ENCODE measurements around the gene NCBP1. TPM values are rescaled to one million over a fixed set of nuclear protein-coding genes. Genes with fewer than 3 reads are reported as not detected.

The NCBP1 gene
- total RNA-seq, 2 experiments from 2014 or later = 50.7 to 53.5 TPM

DNA sequence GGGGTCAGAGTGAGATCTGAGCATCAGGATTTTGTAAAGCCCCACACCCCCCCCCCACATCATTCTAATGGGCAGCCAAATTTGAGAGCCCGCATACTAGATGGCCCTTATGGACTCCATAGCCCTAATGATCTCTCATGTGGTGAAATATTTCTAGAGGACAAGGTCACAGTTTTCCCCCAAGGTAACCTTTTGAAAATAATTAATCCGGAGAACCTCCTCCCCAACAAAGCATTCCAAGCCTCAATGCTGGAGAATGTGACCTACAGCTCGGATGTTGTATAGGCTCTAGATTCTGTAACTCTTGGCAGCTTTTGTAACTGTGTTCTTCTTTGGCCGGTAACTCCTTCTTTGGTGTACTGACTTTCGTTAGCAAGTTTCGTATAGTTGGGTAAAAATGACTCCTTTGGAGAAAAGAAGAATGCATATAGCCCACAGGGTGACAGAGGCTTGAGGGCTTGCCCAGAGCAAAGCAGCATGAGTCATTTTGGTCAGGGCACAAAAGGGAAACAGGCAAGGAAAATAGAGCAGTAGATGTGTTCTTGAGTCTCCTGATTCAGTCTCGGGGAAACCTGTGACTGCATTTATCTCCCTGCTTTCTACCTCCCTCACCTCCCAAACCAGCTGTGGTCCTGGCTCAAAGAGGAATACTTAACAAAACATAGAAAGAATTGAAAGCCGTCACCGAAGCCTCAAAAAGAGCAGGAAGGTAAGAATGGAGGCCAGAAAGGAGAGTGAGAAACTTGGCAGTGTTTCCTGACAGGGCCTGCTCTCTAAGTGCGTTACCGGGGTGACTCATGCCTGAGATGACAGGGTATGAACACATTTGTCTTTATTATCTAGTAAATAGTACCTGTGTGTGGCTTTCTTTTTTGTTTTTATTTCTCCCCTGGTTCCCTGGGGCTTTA, 70.1 kb downstream of the NCBP1 start:
- H3K27me3 ChIP-seq (ENCODE audit: control insufficient read depth in 1 of 2, insufficient read depth in 2 of 2, low read length in 2 of 2) = no peaks in the 10 kb centered on the region
- DNase-seq (peak in 5 of 14 experiments; percentile 11 to 45 (median 24)), ATAC-seq (ENCODE audit: poor library complexity) (peak; percentile 58)
- no peaks in the 10 kb centered on the region for H3K36me3 ChIP-seq (ENCODE audit: insufficient read depth, low read length)
- H3K4me1 Mint-ChIP-seq (ENCODE audit: low read depth) = peaks cover 20% of the 10 kb centered on the region
- H3K27ac Mint-ChIP-seq = peak overlapping the region; percentile 68
- ChIA-PET POLR2A (no interaction called here), CTCF (interaction anchor here (0.8 to 1.0 kb wide), 2 partner anchors 15 to 218 kb away, joined by 3 read pairs; partner anchors contain the start of gene TRMO)
- H3K4me3 Mint-ChIP-seq = no peak overlapping the region
- intact Hi-C loops (cut with DNase I, micrococcal nuclease) = loop anchor here (10.0 kb wide), 2 partner anchors 101 to 1091 kb away; partner anchors contain the start of gene ANKS6 (in 1 of the 2)
- no peak overlapping the region for H3K27ac ChIP-seq (ENCODE audit: low read depth in 1 of 2, low read length in 2 of 2)
- no peaks in the 10 kb centered on the region for H3K36me3 Mint-ChIP-seq (ENCODE audit: low read depth)
- TF ChIP-seq, protein P1, sequence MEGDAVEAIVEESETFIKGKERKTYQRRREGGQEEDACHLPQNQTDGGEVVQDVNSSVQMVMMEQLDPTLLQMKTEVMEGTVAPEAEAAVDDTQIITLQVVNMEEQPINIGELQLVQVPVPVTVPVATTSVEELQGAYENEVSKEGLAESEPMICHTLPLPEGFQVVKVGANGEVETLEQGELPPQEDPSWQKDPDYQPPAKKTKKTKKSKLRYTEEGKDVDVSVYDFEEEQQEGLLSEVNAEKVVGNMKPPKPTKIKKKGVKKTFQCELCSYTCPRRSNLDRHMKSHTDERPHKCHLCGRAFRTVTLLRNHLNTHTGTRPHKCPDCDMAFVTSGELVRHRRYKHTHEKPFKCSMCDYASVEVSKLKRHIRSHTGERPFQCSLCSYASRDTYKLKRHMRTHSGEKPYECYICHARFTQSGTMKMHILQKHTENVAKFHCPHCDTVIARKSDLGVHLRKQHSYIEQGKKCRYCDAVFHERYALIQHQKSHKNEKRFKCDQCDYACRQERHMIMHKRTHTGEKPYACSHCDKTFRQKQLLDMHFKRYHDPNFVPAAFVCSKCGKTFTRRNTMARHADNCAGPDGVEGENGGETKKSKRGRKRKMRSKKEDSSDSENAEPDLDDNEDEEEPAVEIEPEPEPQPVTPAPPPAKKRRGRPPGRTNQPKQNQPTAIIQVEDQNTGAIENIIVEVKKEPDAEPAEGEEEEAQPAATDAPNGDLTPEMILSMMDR (IDR thresholded peaks at IDR 0.05) = no peak
- no peak overlapping the region for H3K4me3 ChIP-seq (ENCODE audit: low read length)
- H3K4me1 ChIP-seq (ENCODE audit: insufficient read depth, low read length) = peaks cover 29% of the 10 kb centered on the region
- H3K27me3 Mint-ChIP-seq = peaks cover 9% of the 10 kb centered on the region
- no peaks in the 10 kb centered on the region for H3K9me3 ChIP-seq (ENCODE audit: control insufficient read depth in 1 of 2, insufficient read depth in 1 of 2, low read length in 2 of 2)
- H3K9me3 Mint-ChIP-seq = no peaks in the 10 kb centered on the region

DNA sequence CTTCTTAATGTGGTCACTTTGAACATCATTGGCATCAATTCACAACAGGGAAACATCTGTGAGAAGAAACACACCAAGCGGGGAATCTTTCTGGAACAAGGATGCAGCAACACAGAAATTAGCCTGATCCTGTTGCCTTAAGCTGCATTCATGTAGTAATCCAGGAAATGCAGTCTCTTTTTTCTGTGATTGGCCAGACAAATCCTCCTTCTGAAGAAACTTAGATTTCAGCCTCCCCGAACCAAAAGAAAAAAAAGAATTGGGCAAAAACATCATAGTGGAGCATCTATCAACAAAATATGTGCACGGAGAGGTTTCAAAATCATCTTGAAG, 70.7 kb downstream of the NCBP1 start:
- CTCF ChIA-PET = interaction anchor here (0.8 kb wide), 1 partner anchor 218 kb away, joined by 3 read pairs; the partner anchor contains the start of gene TRMO
- no peaks in the 10 kb centered on the region for H3K9me3 Mint-ChIP-seq
- H3K4me1 Mint-ChIP-seq (ENCODE audit: low read depth) = peaks cover 18% of the 10 kb centered on the region

DNA sequence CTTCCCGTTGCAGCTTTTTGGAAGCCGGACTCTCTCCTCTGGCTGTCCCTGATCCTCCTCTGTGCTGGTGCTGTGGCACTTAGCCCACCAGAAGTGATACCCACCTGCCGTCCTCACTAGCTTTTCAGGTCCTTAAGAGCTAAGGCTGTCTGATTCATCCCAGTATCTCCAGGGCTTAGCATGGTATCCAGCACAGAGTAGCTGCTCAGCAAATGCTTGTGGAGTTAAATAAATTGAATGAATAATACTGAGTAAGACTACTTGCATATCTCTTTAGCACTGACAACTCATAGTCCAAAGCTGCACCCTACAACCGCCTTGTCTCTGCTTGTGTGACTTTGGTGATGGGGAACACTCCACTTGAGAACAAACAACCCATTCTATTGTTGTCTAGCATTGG, 71.2 kb downstream of the NCBP1 start:
- no peak overlapping the region for H3K27ac ChIP-seq (ENCODE audit: low read depth in 1 of 2, low read length in 2 of 2)
- H3K36me3 ChIP-seq (ENCODE audit: insufficient read depth, low read length) = no peaks in the 10 kb centered on the region
- no peaks in the 10 kb centered on the region for H3K36me3 Mint-ChIP-seq (ENCODE audit: low read depth)
- H3K9me3 ChIP-seq (ENCODE audit: control insufficient read depth in 1 of 2, insufficient read depth in 1 of 2, low read length in 2 of 2) = no peaks in the 10 kb centered on the region
- ATAC-seq (ENCODE audit: poor library complexity) (no peak), DNase-seq (no peak)
- H3K4me1 ChIP-seq (ENCODE audit: insufficient read depth, low read length) = peaks cover 22% of the 10 kb centered on the region
- no peak overlapping the region for H3K27ac Mint-ChIP-seq
- ChIA-PET POLR2A (interaction anchor here (0.6 to 2.5 kb wide), 2 partner anchors 8 to 197 kb away, joined by 3 to 14 read pairs; partner anchors contain the start of gene XPA), CTCF (interaction anchor here (0.8 kb wide), 1 partner anchor 217 kb away, joined by 3 read pairs; the partner anchor contains the start of gene TRMO)
- intact Hi-C loops (cut with DNase I, micrococcal nuclease) = loop anchor here (10.0 kb wide), 2 partner anchors 100 to 1090 kb away; partner anchors contain the start of gene ANKS6 (in 1 of the 2)
- H3K4me3 ChIP-seq (ENCODE audit: low read length) = no peak overlapping the region
- H3K4me1 Mint-ChIP-seq (ENCODE audit: low read depth) = peaks cover 13% of the 10 kb centered on the region
- TF ChIP-seq, protein P1 (IDR thresholded peaks at IDR 0.05) = no peak
- H3K27me3 Mint-ChIP-seq = peaks cover 12% of the 10 kb centered on the region
- H3K4me3 Mint-ChIP-seq = no peak overlapping the region
- no peaks in the 10 kb centered on the region for H3K9me3 Mint-ChIP-seq
- no peaks in the 10 kb centered on the region for H3K27me3 ChIP-seq (ENCODE audit: control insufficient read depth in 1 of 2, insufficient read depth in 2 of 2, low read length in 2 of 2)

More for the DNA sequence above, 70.7 kb downstream of the NCBP1 start:
- DNase-seq (no peak), ATAC-seq (ENCODE audit: poor library complexity) (no peak)
- no peaks in the 10 kb centered on the region for H3K27me3 ChIP-seq (ENCODE audit: control insufficient read depth in 1 of 2, insufficient read depth in 2 of 2, low read length in 2 of 2)
- H3K4me1 ChIP-seq (ENCODE audit: insufficient read depth, low read length) = peaks cover 23% of the 10 kb centered on the region
- H3K36me3 Mint-ChIP-seq (ENCODE audit: low read depth) = no peaks in the 10 kb centered on the region
- POLR2A ChIA-PET = interaction anchor here (2.5 kb wide), 1 partner anchor 7 kb away, joined by 14 read pairs; the partner anchor contains the start of gene XPA
- TF ChIP-seq, protein P1 (IDR thresholded peaks at IDR 0.05) = no peak
- intact Hi-C loops (cut with DNase I, micrococcal nuclease) = loop anchor here (10.0 kb wide), 2 partner anchors 100 to 1090 kb away; partner anchors contain the start of gene ANKS6 (in 1 of the 2)
- no peak overlapping the region for H3K4me3 ChIP-seq (ENCODE audit: low read length)
- peaks cover 11% of the 10 kb centered on the region for H3K27me3 Mint-ChIP-seq
- no peak overlapping the region for H3K4me3 Mint-ChIP-seq
- peak overlapping the region; percentile 68 for H3K27ac Mint-ChIP-seq
- H3K27ac ChIP-seq (ENCODE audit: low read depth in 1 of 2, low read length in 2 of 2) = no peak overlapping the region
- H3K9me3 ChIP-seq (ENCODE audit: control insufficient read depth in 1 of 2, insufficient read depth in 1 of 2, low read length in 2 of 2) = no peaks in the 10 kb centered on the region
- no peaks in the 10 kb centered on the region for H3K36me3 ChIP-seq (ENCODE audit: insufficient read depth, low read length)
